Left renal pelvis (tissue), 4 donors: ENCODE data around the gene CSN1S1. TPM values are rescaled to one million over a fixed set of nuclear protein-coding genes. Genes with fewer than 3 reads are reported as not detected.

Experiments used
- DNase-seq, 4 donors: peaks; one replicate each; pipeline ENCODE4 v3.0.0-alpha.2; 2013; ENCODE audit warnings: low read depth in 4 of 4, low spot score in 3 of 4
- polyA plus RNA-seq, 4 donors: library from polyadenylated mRNA; unstranded; fragments of 120-200 nt; gene quantifications; one replicate each; pipeline ENCODE4 v1.2.1, GENCODE V29; 2013; ENCODE audit not compliant: insufficient read length in 4 of 4

Gene CSN1S1
- polyA plus RNA-seq, 4 donors: 0.19 to 0.23 TPM; not detected in 2

- no peak for DNase-seq
Measured at GRCh38 chr4:69986663-69987062, 55.8 kb downstream of the CSN1S1 start.

DNA sequence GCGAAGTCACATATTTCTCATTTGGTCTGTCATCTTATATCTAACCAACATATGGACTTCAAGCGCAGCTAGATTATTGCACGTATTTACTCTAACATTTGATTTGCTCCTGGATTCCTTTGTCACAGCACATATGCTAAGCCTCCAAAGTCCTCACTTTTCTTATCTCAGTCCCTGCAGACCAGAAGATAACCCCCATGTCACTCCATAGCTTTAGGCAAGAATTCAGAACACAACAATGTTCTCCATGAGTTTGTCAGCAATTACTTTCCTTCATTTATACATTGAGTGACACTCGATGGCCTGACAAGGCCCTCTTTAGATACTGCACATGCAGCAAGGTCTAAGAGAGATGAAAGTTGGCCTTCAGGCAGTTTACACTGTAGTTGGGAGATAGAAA is 60.1 kb downstream of the CSN1S1 start:
- DNase-seq: no peak

DNA sequence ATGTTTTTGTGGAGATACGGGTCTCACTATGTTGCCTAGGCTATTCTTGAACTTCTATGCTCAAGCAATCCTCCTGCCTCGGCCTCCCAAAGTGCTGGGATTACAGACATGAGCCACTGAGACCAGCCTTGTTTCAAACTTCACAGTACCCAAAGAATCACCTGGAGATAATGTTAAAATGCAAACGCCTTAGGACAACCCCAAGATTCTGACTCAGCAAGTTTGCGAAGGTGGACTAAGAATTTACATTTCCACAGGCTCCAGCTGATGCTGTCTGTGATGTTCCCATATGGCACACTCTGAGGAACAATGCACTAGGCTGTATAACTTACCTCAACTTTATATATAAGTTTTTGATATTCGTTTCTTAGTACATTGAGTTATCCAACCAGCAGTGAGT is 63.9 kb downstream of the CSN1S1 start:
- no peak for DNase-seq

DNA sequence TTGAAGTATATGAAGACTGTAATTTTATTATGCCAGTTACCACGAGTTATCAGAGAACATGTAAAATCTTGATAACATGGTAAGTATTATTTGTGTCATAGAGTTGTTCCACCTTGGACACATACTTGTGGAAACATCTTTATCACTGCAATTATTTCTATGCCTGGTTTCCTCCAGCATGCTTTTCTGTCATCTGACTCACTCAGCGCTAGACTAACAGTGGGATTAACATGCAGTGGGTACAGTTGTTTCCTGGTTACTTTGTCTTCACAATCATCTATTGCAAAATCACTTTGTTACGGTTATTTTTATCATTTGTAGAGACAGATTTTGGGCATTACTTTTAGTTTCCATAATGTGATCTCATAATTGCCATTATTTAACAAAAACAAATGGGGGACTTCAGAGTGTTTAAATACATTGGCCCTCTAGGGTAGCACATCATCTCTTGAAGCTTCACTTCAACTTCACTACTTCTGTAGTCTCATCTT is 64.7 kb downstream of the CSN1S1 start, which contains the start of gene STATH:
STATH (plus strand) TSS at position 441 of the 491 bp plus-strand sequence. CDS start 2,472 bp downstream, outside the sequence.
- no peak for DNase-seq

Other genes starting within 250 kb of the CSN1S1 start
- 1 to 10 TPM in 1 of 4 donors, under 1 TPM in 3; 0.60 to 1.3 (median 0.65) TPM for gene SULT1B1, start 170.4 kb upstream of the CSN1S1 start, polyA plus RNA-seq
- gene SULT1E1, start 70.9 kb upstream of the CSN1S1 start, polyA plus RNA-seq: 100 to 1,000 TPM; 114 to 751 (median 459) TPM
- gene CSN2, start 34.7 kb downstream of the CSN1S1 start, polyA plus RNA-seq: not detected
- under 1 TPM in 3 of 4 donors, not detected in 1; 0.34 to 0.56 (median 0.40) TPM for gene STATH, start 64.9 kb downstream of the CSN1S1 start, polyA plus RNA-seq
- not detected for gene HTN3, start 97.4 kb downstream of the CSN1S1 start, polyA plus RNA-seq
- under 1 TPM in 1 of 4 donors, not detected in 3; 0.05 TPM for gene HTN1, start 119.4 kb downstream of the CSN1S1 start, polyA plus RNA-seq
- gene PRR27, start 223.2 kb downstream of the CSN1S1 start, polyA plus RNA-seq: under 1 TPM in 3 of 4 donors, not detected in 1; 0.06 to 0.10 (median 0.07) TPM